Astrocyte of the spinal cord (primary cell): ENCODE measurements around the gene TACC2.

Experiments used
- DNase-seq: peaks from one replicate; pipeline ENCODE4 v3.0.0; 2011; ENCODE audit warnings: low read depth, low spot score
- H3K4me3 ChIP-seq: 2 replicates; pipeline ENCODE4 v1.5.1; 2011; ENCODE audit warnings: low read depth, mild to moderate bottlenecking, low read length, moderate library complexity
- in situ Hi-C: cut with HindIII; loops from 2 replicates; pipeline ENCODE4 v1.10.0; 2017; ENCODE audit warnings: low sequenced_read_pairs
- TF ChIP-seq, protein P1 (sequence below): IDR thresholded peaks from 2 replicates; pipeline ENCODE4 v1.5.1; 2012; ENCODE audit warnings: low read depth, mild to moderate bottlenecking, low read length, inconsistent platforms

The TACC2 gene

DNA sequence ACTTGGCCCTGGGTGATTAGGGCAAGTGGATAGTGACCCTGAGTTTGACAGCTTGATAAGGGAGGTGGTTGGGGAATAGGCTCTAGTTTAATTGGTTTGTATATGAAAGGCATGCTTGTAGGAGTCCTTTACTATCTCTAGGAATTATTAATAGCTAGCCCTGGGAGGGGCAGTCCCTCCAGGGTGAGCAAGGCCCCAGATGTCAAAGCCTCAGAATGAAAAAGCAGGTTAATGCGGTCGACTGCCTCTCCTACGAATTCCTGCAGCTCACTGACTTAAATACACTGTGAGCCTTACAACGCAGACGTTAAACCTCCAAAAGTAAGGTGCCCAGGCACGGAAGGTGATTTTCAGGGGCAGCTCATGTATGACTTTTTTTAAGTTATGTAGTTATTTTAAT, 276.9 kb downstream of the TACC2 start:
- no peak for DNase-seq

DNA sequence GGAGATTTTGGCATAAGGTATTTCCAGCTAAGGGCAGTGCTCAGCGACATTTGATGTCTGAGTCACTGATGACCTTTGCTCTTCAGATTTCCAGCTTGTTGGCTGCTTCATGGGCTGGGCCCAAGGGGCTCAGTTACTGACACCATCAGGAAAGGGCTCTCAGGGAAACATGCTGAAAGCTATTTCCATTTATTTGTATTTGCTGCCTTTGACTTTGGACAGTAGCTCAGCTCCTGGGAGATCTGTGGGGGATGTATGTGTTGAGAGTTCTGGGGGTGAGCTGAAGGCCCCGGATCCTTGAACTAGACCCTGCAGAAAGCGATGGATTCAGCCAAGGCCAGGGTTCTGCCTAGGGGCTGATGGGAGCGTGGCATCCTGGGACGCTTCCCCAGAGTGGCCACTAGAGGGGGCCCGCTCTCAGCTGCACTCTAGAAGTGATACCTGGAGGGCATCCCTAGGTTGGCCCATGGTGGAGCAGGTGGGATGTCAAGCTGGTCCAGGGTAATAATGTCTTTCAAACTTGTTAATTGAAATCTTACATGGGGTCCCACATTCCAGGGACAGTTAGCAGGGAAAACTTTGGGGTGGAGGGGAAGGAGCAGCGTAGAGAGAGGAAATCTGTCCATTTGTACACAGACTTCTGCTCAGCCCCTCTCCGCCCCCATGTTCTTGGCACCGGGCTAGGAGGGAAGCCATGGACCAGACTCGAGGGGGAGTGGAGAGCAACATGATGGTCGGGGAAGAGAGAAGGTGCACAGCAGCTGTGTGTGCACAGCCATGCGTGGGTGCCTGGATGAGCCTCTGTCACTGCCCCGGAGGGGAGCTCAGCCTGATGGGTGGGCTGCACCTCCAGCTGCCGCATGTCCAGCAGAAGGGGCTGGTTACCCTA, 279.1 kb downstream of the TACC2 start:
- no peak overlapping the region for H3K4me3 ChIP-seq
- DNase-seq, result peak; percentile 29
- in situ Hi-C loops, result no loop called here
- TF ChIP-seq, protein P1, sequence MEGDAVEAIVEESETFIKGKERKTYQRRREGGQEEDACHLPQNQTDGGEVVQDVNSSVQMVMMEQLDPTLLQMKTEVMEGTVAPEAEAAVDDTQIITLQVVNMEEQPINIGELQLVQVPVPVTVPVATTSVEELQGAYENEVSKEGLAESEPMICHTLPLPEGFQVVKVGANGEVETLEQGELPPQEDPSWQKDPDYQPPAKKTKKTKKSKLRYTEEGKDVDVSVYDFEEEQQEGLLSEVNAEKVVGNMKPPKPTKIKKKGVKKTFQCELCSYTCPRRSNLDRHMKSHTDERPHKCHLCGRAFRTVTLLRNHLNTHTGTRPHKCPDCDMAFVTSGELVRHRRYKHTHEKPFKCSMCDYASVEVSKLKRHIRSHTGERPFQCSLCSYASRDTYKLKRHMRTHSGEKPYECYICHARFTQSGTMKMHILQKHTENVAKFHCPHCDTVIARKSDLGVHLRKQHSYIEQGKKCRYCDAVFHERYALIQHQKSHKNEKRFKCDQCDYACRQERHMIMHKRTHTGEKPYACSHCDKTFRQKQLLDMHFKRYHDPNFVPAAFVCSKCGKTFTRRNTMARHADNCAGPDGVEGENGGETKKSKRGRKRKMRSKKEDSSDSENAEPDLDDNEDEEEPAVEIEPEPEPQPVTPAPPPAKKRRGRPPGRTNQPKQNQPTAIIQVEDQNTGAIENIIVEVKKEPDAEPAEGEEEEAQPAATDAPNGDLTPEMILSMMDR, result peak; percentile 100

More for the DNA sequence above, 276.9 kb downstream of the TACC2 start:
- TF ChIP-seq, protein P1, result no peak
- H3K4me3 ChIP-seq, result no peak overlapping the region
- in situ Hi-C loops, result no loop called here

DNA sequence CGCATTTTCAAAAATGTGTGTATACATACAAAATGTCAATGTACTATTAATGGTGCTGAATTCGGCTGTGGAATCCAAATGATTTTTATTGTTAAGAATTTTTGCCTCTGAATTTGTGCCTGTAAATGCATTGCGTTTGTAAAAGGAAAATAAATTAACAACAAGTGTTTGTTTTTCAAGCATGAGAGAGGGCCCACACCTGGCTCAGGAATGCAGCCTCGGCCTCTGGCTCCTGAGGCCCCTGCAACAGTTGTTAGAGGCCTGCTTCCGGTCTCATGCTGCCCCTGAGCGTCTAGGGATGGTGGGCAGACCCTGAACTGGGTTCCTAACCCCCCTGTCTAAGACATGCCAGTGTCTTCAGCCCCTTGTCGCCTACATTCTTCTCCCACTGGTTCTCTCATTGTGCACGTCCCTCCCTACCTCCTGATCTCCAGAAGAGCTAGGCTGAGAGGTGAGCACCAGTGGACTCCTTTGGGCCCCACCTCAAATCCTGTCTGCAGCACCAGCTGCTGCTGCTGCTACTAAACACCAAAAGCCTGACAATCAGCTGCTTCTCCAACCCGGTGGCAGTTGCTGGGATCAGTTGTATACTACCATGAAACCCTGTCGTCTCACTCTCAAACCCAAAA, 280.2 kb downstream of the TACC2 start:
- in situ Hi-C loops, result no loop called here
- no peak for DNase-seq
- TF ChIP-seq, protein P1, result no peak
- H3K4me3 ChIP-seq, result no peak overlapping the region

DNA sequence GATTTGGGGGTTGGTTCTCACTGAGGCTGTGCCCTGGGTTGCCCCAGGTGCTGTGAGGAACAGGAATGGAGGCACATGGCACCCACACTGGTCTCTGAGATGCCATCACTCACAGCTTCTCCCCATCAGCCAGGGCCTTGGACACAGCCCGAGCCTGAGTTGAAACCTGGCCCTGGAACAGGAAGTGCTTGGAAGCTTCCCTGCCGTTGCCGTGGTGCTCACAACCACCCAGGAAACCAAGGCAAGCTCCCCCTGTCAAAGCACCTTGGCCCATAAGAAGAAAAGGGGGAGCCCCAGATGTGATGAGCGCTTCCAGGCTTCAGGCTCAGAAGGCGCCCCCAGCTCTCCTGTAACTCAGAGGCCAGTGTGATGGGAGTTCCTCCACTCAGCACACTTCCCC, 282.1 kb downstream of the TACC2 start, which contains the start of gene BTBD16:
Gene BTBD16 (plus strand): TSS at position 221 of the 400 bp plus-strand sequence. CDS start 3,786 bp downstream, outside the sequence.
- no peak for DNase-seq
- in situ Hi-C loops, result no loop called here
- H3K4me3 ChIP-seq, result no peak within 1 kb of the TSS
- TF ChIP-seq, protein P1, result no peak

DNA sequence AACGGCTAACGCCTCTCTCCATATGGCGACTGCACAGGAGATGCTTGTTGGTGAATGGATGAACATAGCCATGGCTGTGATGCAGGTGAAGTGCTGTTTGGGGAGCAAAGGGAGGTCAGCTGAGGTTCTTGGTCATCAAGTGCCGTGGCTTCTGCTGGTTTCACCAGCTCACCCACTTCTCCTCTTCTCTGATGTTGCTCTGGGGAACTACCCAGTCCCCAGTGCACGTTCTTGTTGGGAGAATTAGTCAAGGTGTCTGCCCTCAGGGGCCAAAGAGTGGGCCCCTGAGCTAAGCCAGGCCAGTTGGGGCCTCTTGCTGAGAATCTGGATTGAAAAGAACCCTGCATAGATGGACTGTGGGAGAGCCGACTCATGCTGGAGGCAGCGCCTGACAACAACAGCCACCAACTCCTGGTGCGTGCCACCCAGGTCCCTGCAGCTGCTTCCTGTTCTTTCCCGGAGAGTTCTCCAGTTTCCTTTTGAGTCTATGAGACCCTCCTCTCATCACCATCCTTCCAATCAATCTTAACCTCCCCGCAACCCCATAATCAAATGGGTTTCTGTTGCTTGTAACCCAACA, 285.1 kb downstream of the TACC2 start:
- no peak for DNase-seq
- H3K4me3 ChIP-seq, result no peak overlapping the region
- TF ChIP-seq, protein P1, result no peak
- in situ Hi-C loops, result no loop called here

DNA sequence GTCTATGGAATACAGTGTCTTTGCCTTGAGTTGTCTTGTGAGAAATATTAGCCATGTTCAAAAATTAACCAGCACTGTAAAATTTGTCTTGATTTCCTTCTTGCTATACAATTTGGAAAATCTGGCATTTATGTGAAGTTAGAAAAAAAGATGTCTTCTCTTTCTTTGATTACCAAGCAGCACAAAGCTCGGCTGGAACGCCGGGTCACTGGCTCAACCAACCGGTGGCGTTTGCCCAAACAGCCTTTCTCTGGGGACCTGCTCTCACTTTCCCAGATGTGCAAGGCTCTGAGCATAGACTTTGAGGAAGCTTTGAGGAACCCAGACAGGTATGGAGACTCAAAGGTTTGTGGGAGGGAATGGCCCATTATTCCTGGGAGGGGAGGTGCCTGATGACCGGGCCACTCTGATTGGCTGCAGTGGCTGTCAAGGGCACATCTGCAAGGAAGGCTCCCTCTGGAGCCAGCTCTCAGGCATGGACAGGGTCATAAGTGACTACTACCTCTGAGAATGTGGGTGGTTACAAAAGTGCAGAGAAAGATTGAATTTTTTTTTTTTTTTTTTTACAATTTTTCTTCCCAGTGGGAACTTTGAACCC, 287.7 kb downstream of the TACC2 start:
- no peak overlapping the region for H3K4me3 ChIP-seq
- peak; percentile 48 for DNase-seq
- in situ Hi-C loops, result no loop called here
- TF ChIP-seq, protein P1, result no peak
